PC-9 (cell line): ENCODE measurements around the gene SLC27A4.
"Not testable (repeated sequence)": the region's sequence is repeated elsewhere in the genome, so short reads cannot be mapped to it uniquely, and the experiment has no call there.

ENCODE experiments used
- EZH2 ChIP-seq: fragments of 200-600 bp; sonication (generic); IDR thresholded peaks from 2 replicates; pipeline ENCODE4 v1.8.0; 2017; ENCODE audit warnings: antibody characterized with exemption, low read depth
- TF ChIP-seq, protein P1 (sequence below): fragments of 200-600 bp; sonication (generic); conservative IDR thresholded peaks from 2 replicates; pipeline ENCODE4 v1.6.1; 2017; ENCODE audit warnings: mixed run types, antibody characterized with exemption, mild to moderate bottlenecking, moderate library complexity

- TF ChIP-seq EZH2 = not testable (repeated sequence)
- TF ChIP-seq, protein P1, sequence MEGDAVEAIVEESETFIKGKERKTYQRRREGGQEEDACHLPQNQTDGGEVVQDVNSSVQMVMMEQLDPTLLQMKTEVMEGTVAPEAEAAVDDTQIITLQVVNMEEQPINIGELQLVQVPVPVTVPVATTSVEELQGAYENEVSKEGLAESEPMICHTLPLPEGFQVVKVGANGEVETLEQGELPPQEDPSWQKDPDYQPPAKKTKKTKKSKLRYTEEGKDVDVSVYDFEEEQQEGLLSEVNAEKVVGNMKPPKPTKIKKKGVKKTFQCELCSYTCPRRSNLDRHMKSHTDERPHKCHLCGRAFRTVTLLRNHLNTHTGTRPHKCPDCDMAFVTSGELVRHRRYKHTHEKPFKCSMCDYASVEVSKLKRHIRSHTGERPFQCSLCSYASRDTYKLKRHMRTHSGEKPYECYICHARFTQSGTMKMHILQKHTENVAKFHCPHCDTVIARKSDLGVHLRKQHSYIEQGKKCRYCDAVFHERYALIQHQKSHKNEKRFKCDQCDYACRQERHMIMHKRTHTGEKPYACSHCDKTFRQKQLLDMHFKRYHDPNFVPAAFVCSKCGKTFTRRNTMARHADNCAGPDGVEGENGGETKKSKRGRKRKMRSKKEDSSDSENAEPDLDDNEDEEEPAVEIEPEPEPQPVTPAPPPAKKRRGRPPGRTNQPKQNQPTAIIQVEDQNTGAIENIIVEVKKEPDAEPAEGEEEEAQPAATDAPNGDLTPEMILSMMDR = not testable (repeated sequence)
Observed at GRCh38 chr9:128338852-128339614, 1.3 kb upstream of the SLC27A4 start.
